ENCODE results near the gene WDR76. TPM values are rescaled to one million over a fixed set of nuclear protein-coding genes. Genes with fewer than 3 reads are reported as not detected.
A peak's percentile ranks its signal among the peaks of the same experiment; 100 is the strongest.

Gene WDR76
- total and polyA plus RNA-seq, 2 experiments from 2014 or later = 1.8 to 7.6 TPM

DNA sequence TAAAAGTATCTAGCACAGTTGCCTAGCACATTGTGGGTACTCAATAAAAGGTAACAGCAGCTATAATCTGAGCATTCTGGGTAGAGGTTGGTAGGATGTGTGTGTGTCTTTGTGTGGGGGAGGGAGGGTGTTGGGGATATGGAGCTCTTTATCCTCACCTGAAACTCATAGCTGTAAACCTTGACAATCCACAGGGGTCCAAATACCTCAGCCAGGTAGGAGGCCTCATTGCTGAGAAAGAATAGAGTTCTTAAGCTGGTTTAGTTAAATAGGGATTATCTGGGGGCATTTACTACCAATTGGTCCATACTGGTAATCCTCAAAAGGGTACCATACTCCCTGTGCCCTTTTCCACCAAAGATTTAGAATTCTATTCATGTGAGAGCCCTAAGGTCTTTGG is 30.8 kb upstream of the WDR76 start:
- Histone ChIP-seq H4K20me1 (ENCODE audit: insufficient read depth, poor library complexity, severe bottlenecking) (peaks cover 11% of the 10 kb centered on the region), H3K4me1 (ENCODE audit: insufficient read depth) (peaks cover 43% of the 10 kb centered on the region), H2AFZ (no peak overlapping the region), H3K4me3 (no peak overlapping the region), H3K27me3 (no peaks in the 10 kb centered on the region), H3K36me3 (replicated peaks; ENCODE audit: insufficient read depth, low read depth) (no peaks in the 10 kb centered on the region), H3K9me2 (replicated peaks; ENCODE audit: insufficient read depth) (no peaks in the 10 kb centered on the region), H3K79me2 (peaks cover 36% of the 10 kb centered on the region), H3K4me2 (no peak overlapping the region), H3K27ac (peak overlapping the region; percentile 96), H3K9me3 (ENCODE audit: low read depth) (no peaks in the 10 kb centered on the region)
- no peak for DNase-seq (ENCODE audit: low spot score)
- no peak for TF ChIP-seq EZH2phosphoT487 (IDR thresholded peaks at IDR 0.05; ENCODE audit: low read depth, severe bottlenecking, unreplicated experiment)
- no peak for TF ChIP-seq CTCF (IDR thresholded peaks at IDR 0.05; ENCODE audit: poor library complexity)
- TF ChIP-seq EZH2 (IDR thresholded peaks at IDR 0.05; ENCODE audit: borderline replicate concordance) = no peak

DNA sequence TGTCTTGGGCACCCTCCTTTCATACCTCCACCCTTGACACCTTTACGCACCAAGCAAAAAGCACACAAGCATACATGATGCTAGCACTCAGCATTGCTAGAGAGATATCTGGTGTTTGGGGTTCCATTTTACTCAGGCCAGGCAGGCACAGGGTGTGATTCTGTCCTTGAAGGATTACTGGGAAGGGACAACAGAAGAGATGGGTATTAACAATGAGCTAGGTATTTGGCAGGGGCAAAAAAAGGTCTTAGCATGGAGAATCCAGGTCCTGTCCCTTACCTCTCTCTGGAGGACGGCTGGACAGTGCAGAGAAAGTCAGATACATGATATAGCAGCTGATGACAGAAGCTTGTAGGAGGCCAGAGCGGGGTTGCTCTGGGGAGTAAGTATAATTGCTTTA is 30.2 kb upstream of the WDR76 start:
- 96% methylated on average over 3 of the region's 3 CpGs for WGBS (ENCODE audit: low lambda C conversion rate, missing lambda C conversion rate)
- DNase-seq (ENCODE audit: low spot score) = no peak
- no peak overlapping the region for H2AFZ ChIP-seq
- H3K79me2 ChIP-seq = peaks cover 42% of the 10 kb centered on the region
- peaks cover 11% of the 10 kb centered on the region for H4K20me1 ChIP-seq (ENCODE audit: insufficient read depth, poor library complexity, severe bottlenecking)
- no peak overlapping the region for H3K4me3 ChIP-seq
- peak overlapping the region; percentile 96 for H3K27ac ChIP-seq
- no peak overlapping the region for H3K4me2 ChIP-seq
- no peaks in the 10 kb centered on the region for H3K9me2 ChIP-seq (replicated peaks; ENCODE audit: insufficient read depth)
- H3K9me3 ChIP-seq (ENCODE audit: low read depth) = no peaks in the 10 kb centered on the region
- no peaks in the 10 kb centered on the region for H3K27me3 ChIP-seq
- peaks cover 44% of the 10 kb centered on the region for H3K4me1 ChIP-seq (ENCODE audit: insufficient read depth)
- no peak for TF ChIP-seq EZH2 (IDR thresholded peaks at IDR 0.05; ENCODE audit: borderline replicate concordance)
- no peak for TF ChIP-seq CTCF (IDR thresholded peaks at IDR 0.05; ENCODE audit: poor library complexity)
- no peak for TF ChIP-seq EZH2phosphoT487 (IDR thresholded peaks at IDR 0.05; ENCODE audit: low read depth, severe bottlenecking, unreplicated experiment)
- no peaks in the 10 kb centered on the region for H3K36me3 ChIP-seq (replicated peaks; ENCODE audit: insufficient read depth, low read depth)

- H3K36me3 ChIP-seq (replicated peaks; ENCODE audit: insufficient read depth, low read depth) = no peaks in the 10 kb centered on the region
- H3K4me3 ChIP-seq = no peak overlapping the region
- peaks cover 31% of the 10 kb centered on the region for H3K79me2 ChIP-seq
- no peak for TF ChIP-seq CTCF (IDR thresholded peaks at IDR 0.05; ENCODE audit: poor library complexity)
- TF ChIP-seq EZH2 (IDR thresholded peaks at IDR 0.05; ENCODE audit: borderline replicate concordance) = no peak
- no peak for TF ChIP-seq EZH2phosphoT487 (IDR thresholded peaks at IDR 0.05; ENCODE audit: low read depth, severe bottlenecking, unreplicated experiment)
- H3K9me3 ChIP-seq (ENCODE audit: low read depth) = no peaks in the 10 kb centered on the region
- no peaks in the 10 kb centered on the region for H3K27me3 ChIP-seq
- H4K20me1 ChIP-seq (ENCODE audit: insufficient read depth, poor library complexity, severe bottlenecking) = peaks cover under 1% of the 10 kb centered on the region
- H3K4me1 ChIP-seq (ENCODE audit: insufficient read depth) = peaks cover 37% of the 10 kb centered on the region
- peak overlapping the region; percentile 21 for H3K4me2 ChIP-seq
- no peaks in the 10 kb centered on the region for H3K9me2 ChIP-seq (replicated peaks; ENCODE audit: insufficient read depth)
- 90% methylated on average over 16 of the region's 16 CpGs for WGBS (ENCODE audit: low lambda C conversion rate, missing lambda C conversion rate)
- H3K27ac ChIP-seq = peak overlapping the region; percentile 94
- no peak overlapping the region for H2AFZ ChIP-seq
- DNase-seq (ENCODE audit: low spot score) = no peak
These were observed 27.4 kb upstream of the WDR76 start for GRCh38 chr15:43799209-43799944.

Measured in hepatocyte (in vitro differentiated cells).